HepG2 (cell line): Measurements from ENCODE around the gene PRKN. TPM values are rescaled to one million over a fixed set of nuclear protein-coding genes. Genes with fewer than 3 reads are reported as not detected.

Experiments used
- AGO2 ChIP-seq: fragments of 200-400 bp; formaldehyde crosslinking; optimal IDR thresholded peaks from 2 replicates; pipeline ENCODE3; 2017; ENCODE audit warnings: mild to moderate bottlenecking, low read depth, low read length, moderate library complexity
- CHD4 ChIP-seq: fragments of 200-600 bp; sonication (generic); IDR thresholded peaks from 2 replicates; pipeline ENCODE4 v1.7.0; 2017; ENCODE audit warnings: mild to moderate bottlenecking, low read length, borderline replicate concordance
- DMTF1 ChIP-seq: sonication (generic); formaldehyde crosslinking; IDR thresholded peaks from 2 replicates; pipeline ENCODE4 v1.4.0; 2020; ENCODE audit warnings: mild to moderate bottlenecking, missing genetic modification reagents
- EEA1 ChIP-seq: sonication (generic); formaldehyde crosslinking; IDR thresholded peaks from 2 replicates; pipeline ENCODE4 v1.5.1; 2020; ENCODE audit warnings: mild to moderate bottlenecking, missing genetic modification reagents, borderline replicate concordance
- ELF3 ChIP-seq: IDR thresholded peaks from 2 replicates; pipeline ENCODE4 v1.6.1; 2016; ENCODE audit warnings: missing genetic modification reagents, missing compliant biosample characterization
- HNRNPH1 ChIP-seq: fragments of 200-400 bp; formaldehyde crosslinking; optimal IDR thresholded peaks from 2 replicates; pipeline ENCODE3; 2017; ENCODE audit warnings: mild to moderate bottlenecking, low read depth, low read length
- KDM2A ChIP-seq: sonication (generic); formaldehyde crosslinking; IDR thresholded peaks from 2 replicates; pipeline ENCODE4 v1.4.0; 2020; ENCODE audit warnings: low read depth, missing genetic modification reagents, borderline replicate concordance
- KDM6A ChIP-seq: IDR thresholded peaks from 2 replicates; pipeline ENCODE4 v1.6.1; 2016; ENCODE audit warnings: low read depth
- LCORL ChIP-seq, 2 experiments: fragments of 450-650 bp in 1 of 2; sonication (generic) in 1 of 2; formaldehyde crosslinking in 1 of 2; IDR thresholded peaks; 2 replicates each; pipeline versions ENCODE4 v1.5.0 to v1.6.1; 2017 to 2020; ENCODE audit warnings: antibody characterized with exemption in 1 of 2, missing genetic modification reagents in 1 of 2
- MEIS2 ChIP-seq: sonication (generic); formaldehyde crosslinking; IDR thresholded peaks from 2 replicates; pipeline ENCODE4 v1.9.0; 2021; ENCODE audit warnings: mild to moderate bottlenecking, missing genetic modification reagents
- MLXIP ChIP-seq: sonication (generic); formaldehyde crosslinking; IDR thresholded peaks from 2 replicates; pipeline ENCODE4 v1.9.0; 2021; ENCODE audit warnings: missing genetic modification reagents, borderline replicate concordance
- ONECUT2 ChIP-seq: sonication (generic); formaldehyde crosslinking; IDR thresholded peaks from 2 replicates; pipeline ENCODE4 v1.4.0; 2020; ENCODE audit warnings: missing genetic modification reagents
- PAX8 ChIP-seq: sonication (generic); formaldehyde crosslinking; IDR thresholded peaks from 2 replicates; pipeline ENCODE4 v1.8.0; 2022; ENCODE audit warnings: mild to moderate bottlenecking, missing genetic modification reagents, borderline replicate concordance
- PRPF4 ChIP-seq: fragments of 200-400 bp; formaldehyde crosslinking; IDR thresholded peaks from 2 replicates; pipeline ENCODE4 v1.6.1; 2016; ENCODE audit warnings: low read length, low read depth; ENCODE audit not compliant: poor library complexity, severe bottlenecking
- XRCC5 ChIP-seq: fragments of 200-400 bp; formaldehyde crosslinking; optimal IDR thresholded peaks from 2 replicates; pipeline ENCODE3; 2017; ENCODE audit warnings: mild to moderate bottlenecking, low read length
- ZMYM4 ChIP-seq: sonication (generic); formaldehyde crosslinking; IDR thresholded peaks from 2 replicates; pipeline ENCODE4 v1.8.1; 2023; ENCODE audit warnings: mild to moderate bottlenecking, missing genetic modification reagents
- ZNF205 ChIP-seq: IDR thresholded peaks from 2 replicates; pipeline ENCODE4 v1.6.1; 2018; ENCODE audit warnings: missing biosample characterization, missing genetic modification reagents
- ZNF354B ChIP-seq: sonication (generic); formaldehyde crosslinking; IDR thresholded peaks from 2 replicates; pipeline ENCODE4 v1.8.0; 2022; ENCODE audit warnings: mild to moderate bottlenecking, missing genetic modification reagents
- ZNF460 ChIP-seq: sonication (generic); formaldehyde crosslinking; IDR thresholded peaks from 2 replicates; pipeline ENCODE4 v1.5.1; 2020; ENCODE audit warnings: missing genetic modification reagents, mild to moderate bottlenecking, borderline replicate concordance
- ZNF589 ChIP-seq: sonication (generic); formaldehyde crosslinking; conservative IDR thresholded peaks from 2 replicates; pipeline ENCODE4 v1.8.0; 2022; ENCODE audit warnings: mild to moderate bottlenecking, moderate library complexity, missing genetic modification reagents
- ZNF687 ChIP-seq: sonication (generic); formaldehyde crosslinking; IDR thresholded peaks from 2 replicates; pipeline ENCODE4 v1.5.1; 2020; ENCODE audit warnings: mild to moderate bottlenecking, missing genetic modification reagents, moderate library complexity
- polyA plus RNA-seq, 8 experiments: library from polyadenylated mRNA; depleted of rRNA in 3 of 8; stranded (reverse) in 7 of 8; unstranded in 1 of 8; fragments of >200 nt; fragmentation: Illumina TruSeq in 4 of 8; extraction: Trizol in 4 of 8; gene quantifications; 2 replicates each; pipeline versions ENCODE4 v1.2.1 to v1.2.3, GENCODE V29; 2011 to 2016; ENCODE audit warnings: low read depth in 4 of 8, missing spikeins in 1 of 8, mixed read lengths in 1 of 8; ENCODE audit not compliant: insufficient read depth in 1 of 8
- total RNA-seq, 5 experiments: library from RNA; depleted of rRNA; stranded (reverse); fragments of >200 nt; fragmentation: Illumina TruSeq; extraction: Trizol; gene quantifications; 2 replicates each; pipeline ENCODE4 v1.2.3, GENCODE V29; 2016; ENCODE audit warnings: low read depth in 1 of 5

The PRKN gene
- total and polyA plus RNA-seq, 2 of the 13 experiments (the other 11 are each of a cell fraction or from before 2014, with no cell fraction given): 0.31 to 0.44 TPM

- TF ChIP-seq LCORL (IDR thresholded peaks at IDR 0.05) (no peak), LCORL (CRISPR knock-in tag; IDR thresholded peaks at IDR 0.05) (0 out of 2 replicates have a peak, but pooled peaks have one; percentile 1), AGO2 (no peak), HNRNPH1 (no peak), EEA1 (CRISPR knock-in tag) (no peak), ZNF460 (CRISPR knock-in tag) (no peak), ONECUT2 (CRISPR knock-in tag) (no peak), MEIS2 (CRISPR knock-in tag) (no peak), KDM6A (CRISPR knock-in tag) (no peak), ELF3 (CRISPR knock-in tag) (no peak), ZNF687 (no peak), ZMYM4 (CRISPR knock-in tag) (no peak), ZNF354B (CRISPR knock-in tag) (no peak), PRPF4 (no peak), KDM2A (no peak), ZNF205 (CRISPR knock-in tag) (no peak), ZNF589 (CRISPR knock-in tag) (no peak), DMTF1 (CRISPR knock-in tag) (no peak), XRCC5 (peak; percentile 77), CHD4 (no peak), PAX8 (CRISPR knock-in tag) (no peak), MLXIP (CRISPR knock-in tag) (no peak)
Observed at GRCh38 chr6:161373905-161374451, 1353.6 kb downstream of the PRKN start (continued).
